Liver (tissue), 9 donors: ENCODE data around the gene MAST2. TPM values are rescaled to one million over a fixed set of nuclear protein-coding genes. Genes with fewer than 3 reads are reported as not detected.
"Not testable (repeated sequence)": the region's sequence is repeated elsewhere in the genome, so short reads cannot be mapped to it uniquely, and the experiment has no call there.

ENCODE experiments used
- DNase-seq: peaks from one replicate; pipeline ENCODE4 v3.0.0-alpha.2; 2017; ENCODE audit warnings: low spot score
- H3K27ac ChIP-seq, 2 donors: one replicate each; pipeline ENCODE4 v1.7.0; 2013; ENCODE audit warnings: inconsistent platforms in 2 of 2, low read length in 2 of 2, control low read depth in 1 of 2, low read depth in 1 of 2, mild to moderate bottlenecking in 1 of 2
- H3K27me3 ChIP-seq, 4 donors: one replicate each; pipeline versions ENCODE4 v1.6.1 to v1.7.0; 2013; ENCODE audit warnings: low read length in 3 of 4, inconsistent platforms in 1 of 4, mild to moderate bottlenecking in 1 of 4, moderate library complexity in 1 of 4; ENCODE audit not compliant: control insufficient read depth in 4 of 4, insufficient read depth in 4 of 4
- H3K36me3 ChIP-seq, 4 donors: one replicate each; pipeline versions ENCODE4 v1.6.1 to v1.7.0; 2013; ENCODE audit warnings: low read length in 3 of 4, mild to moderate bottlenecking in 3 of 4, low read depth in 1 of 4, moderate library complexity in 1 of 4; ENCODE audit not compliant: control insufficient read depth in 4 of 4, insufficient read depth in 3 of 4
- H3K4me1 ChIP-seq, 4 donors: one replicate each; pipeline versions ENCODE4 v1.6.1 to v1.7.0; 2013; ENCODE audit warnings: low read length in 3 of 4, mild to moderate bottlenecking in 3 of 4, moderate library complexity in 1 of 4; ENCODE audit not compliant: control insufficient read depth in 4 of 4, insufficient read depth in 4 of 4
- H3K4me3 ChIP-seq, 3 donors: one replicate each; pipeline versions ENCODE4 v1.6.1 to v1.7.0; 2013; ENCODE audit warnings: low read length in 3 of 3, control low read depth in 1 of 3, low read depth in 1 of 3, mild to moderate bottlenecking in 1 of 3
- H3K9ac ChIP-seq, 2 donors: one replicate each; pipeline ENCODE4 v1.7.0; 2013; ENCODE audit warnings: low read length in 2 of 2, mild to moderate bottlenecking in 2 of 2, moderate library complexity in 2 of 2, control low read depth in 1 of 2, low read depth in 1 of 2
- H3K9me3 ChIP-seq, 4 donors: one replicate each; pipeline versions ENCODE4 v1.6.1 to v1.7.0; 2013; ENCODE audit warnings: low read length in 3 of 4; ENCODE audit not compliant: control insufficient read depth in 4 of 4
- FOXA2 ChIP-seq: IDR thresholded peaks from 2 replicates; pipeline ENCODE4 v1.6.1; 2016; ENCODE audit warnings: antibody characterized with exemption
- GABPA ChIP-seq, 2 donors: IDR thresholded peaks in 1 of 2; conservative IDR thresholded peaks in 1 of 2; 2 replicates each; pipeline ENCODE4 v1.6.1; 2016; ENCODE audit warnings: antibody characterized with exemption in 2 of 2, mild to moderate bottlenecking in 1 of 2, moderate library complexity in 1 of 2
- HNF4A ChIP-seq, 2 donors: conservative IDR thresholded peaks; 2 replicates each; pipeline ENCODE4 v1.6.1; 2016; ENCODE audit warnings: antibody characterized with exemption in 2 of 2, mild to moderate bottlenecking in 2 of 2
- HNF4G ChIP-seq: IDR thresholded peaks from 2 replicates; pipeline ENCODE4 v1.6.1; 2016; ENCODE audit warnings: antibody characterized with exemption
- NR2F2 ChIP-seq: IDR thresholded peaks from 2 replicates; pipeline ENCODE4 v1.6.1; 2016; ENCODE audit warnings: antibody characterized with exemption
- RXRA ChIP-seq, 2 donors: IDR thresholded peaks; 2 replicates each; pipeline ENCODE4 v1.6.1; 2017 to 2018; ENCODE audit warnings: antibody characterized with exemption in 2 of 2, mild to moderate bottlenecking in 1 of 2
- SP1 ChIP-seq: IDR thresholded peaks from 2 replicates; pipeline ENCODE4 v1.6.1; 2018; ENCODE audit warnings: antibody characterized with exemption, mild to moderate bottlenecking
- TAF1 ChIP-seq: conservative IDR thresholded peaks from 2 replicates; pipeline ENCODE4 v1.6.1; 2016; ENCODE audit warnings: antibody characterized with exemption, mild to moderate bottlenecking
- WGBS: extraction: QIAGEN DNeasy Blood & Tissue Kit; methylation state at CpG from one replicate; pipeline ENCODE4 v1.1.7; 2013; 5-methylcytosine and 5-hydroxymethylcytosine counted together
- polyA plus RNA-seq, 2 donors: library from polyadenylated mRNA; stranded (reverse) in 1 of 2; unstranded in 1 of 2; fragments of 200-250 nt in 1 of 2; fragments of >200 nt in 1 of 2; fragmentation: Nextera tagmentation in 1 of 2; extraction: Ambion mirVana in 1 of 2; gene quantifications; one replicate each; pipeline versions ENCODE4 v1.2.1 to v1.2.3, GENCODE V29; 2013 to 2015
- total RNA-seq, 2 donors: library from RNA; depleted of rRNA; stranded (reverse); fragments of >200 nt; gene quantifications; one replicate each; pipeline ENCODE4 v1.2.3, GENCODE V29; 2014
- TF ChIP-seq, protein P1 (sequence below): IDR thresholded peaks from 2 replicates; pipeline ENCODE4 v1.6.1; 2016; ENCODE audit warnings: antibody characterized with exemption
- TF ChIP-seq, protein P2 (sequence below): IDR thresholded peaks from 2 replicates; pipeline ENCODE4 v1.6.1; 2016; ENCODE audit warnings: antibody characterized with exemption
- TF ChIP-seq, protein P3 (sequence below): IDR thresholded peaks from 2 replicates; pipeline ENCODE4 v1.6.1; 2016; ENCODE audit warnings: antibody characterized with exemption, mild to moderate bottlenecking
- donor health status: healthy.
- donor health status: healthy.
- donor health status: healthy.
- donor health status: healthy.
- donor health status: healthy.

Gene MAST2
- total and polyA plus RNA-seq, 4 donors, result 4.8 to 9.6 (median 5.7) TPM

DNA sequence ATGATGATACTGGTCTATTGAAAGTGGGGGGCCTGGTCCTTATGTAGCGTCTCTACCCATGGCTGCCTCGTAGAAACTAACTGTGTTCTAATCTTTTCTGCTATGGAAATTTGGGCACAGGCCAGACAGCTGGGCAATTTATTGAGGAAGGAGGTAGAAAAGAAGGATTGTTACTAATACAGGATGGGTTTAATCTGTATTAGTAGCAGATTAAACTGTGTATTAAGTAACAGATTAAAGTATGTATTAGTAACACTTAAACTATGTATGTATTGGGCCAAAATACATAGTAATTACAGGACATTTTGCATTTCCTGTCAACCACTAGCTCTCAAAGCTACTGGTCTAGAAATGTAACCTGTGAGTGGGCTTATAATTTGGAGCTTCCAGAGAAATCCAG is 142.0 kb downstream of the MAST2 start:
- H3K27me3 ChIP-seq, result no peaks in the 10 kb centered on the region
- WGBS, result 55% methylated on average over 2 of the region's 2 CpGs
- H3K9ac ChIP-seq, result no peak overlapping the region
- no peak overlapping the region for H3K27ac ChIP-seq
- no peaks in the 10 kb centered on the region for H3K9me3 ChIP-seq
- no peak for DNase-seq
- peaks cover 0 to 2% (median 0%) of the 10 kb centered on the region in 4 donors for H3K36me3 ChIP-seq
- no peak overlapping the region for H3K4me3 ChIP-seq
- TF ChIP-seq SP1 (no peak), HNF4A (conservative IDR thresholded peaks at IDR 0.05) (no peak), TAF1 (no peak), RXRA (IDR thresholded peaks at IDR 0.05) (no peak), NR2F2 (no peak), FOXA2 (no peak)
- TF ChIP-seq, protein P1, sequence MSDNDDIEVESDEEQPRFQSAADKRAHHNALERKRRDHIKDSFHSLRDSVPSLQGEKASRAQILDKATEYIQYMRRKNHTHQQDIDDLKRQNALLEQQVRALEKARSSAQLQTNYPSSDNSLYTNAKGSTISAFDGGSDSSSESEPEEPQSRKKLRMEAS, result no peak
- TF ChIP-seq, protein P2, sequence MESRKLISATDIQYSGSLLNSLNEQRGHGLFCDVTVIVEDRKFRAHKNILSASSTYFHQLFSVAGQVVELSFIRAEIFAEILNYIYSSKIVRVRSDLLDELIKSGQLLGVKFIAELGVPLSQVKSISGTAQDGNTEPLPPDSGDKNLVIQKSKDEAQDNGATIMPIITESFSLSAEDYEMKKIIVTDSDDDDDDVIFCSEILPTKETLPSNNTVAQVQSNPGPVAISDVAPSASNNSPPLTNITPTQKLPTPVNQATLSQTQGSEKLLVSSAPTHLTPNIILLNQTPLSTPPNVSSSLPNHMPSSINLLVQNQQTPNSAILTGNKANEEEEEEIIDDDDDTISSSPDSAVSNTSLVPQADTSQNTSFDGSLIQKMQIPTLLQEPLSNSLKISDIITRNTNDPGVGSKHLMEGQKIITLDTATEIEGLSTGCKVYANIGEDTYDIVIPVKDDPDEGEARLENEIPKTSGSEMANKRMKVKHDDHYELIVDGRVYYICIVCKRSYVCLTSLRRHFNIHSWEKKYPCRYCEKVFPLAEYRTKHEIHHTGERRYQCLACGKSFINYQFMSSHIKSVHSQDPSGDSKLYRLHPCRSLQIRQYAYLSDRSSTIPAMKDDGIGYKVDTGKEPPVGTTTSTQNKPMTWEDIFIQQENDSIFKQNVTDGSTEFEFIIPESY, result no peak
- H3K4me1 ChIP-seq, result no peaks in the 10 kb centered on the region

DNA sequence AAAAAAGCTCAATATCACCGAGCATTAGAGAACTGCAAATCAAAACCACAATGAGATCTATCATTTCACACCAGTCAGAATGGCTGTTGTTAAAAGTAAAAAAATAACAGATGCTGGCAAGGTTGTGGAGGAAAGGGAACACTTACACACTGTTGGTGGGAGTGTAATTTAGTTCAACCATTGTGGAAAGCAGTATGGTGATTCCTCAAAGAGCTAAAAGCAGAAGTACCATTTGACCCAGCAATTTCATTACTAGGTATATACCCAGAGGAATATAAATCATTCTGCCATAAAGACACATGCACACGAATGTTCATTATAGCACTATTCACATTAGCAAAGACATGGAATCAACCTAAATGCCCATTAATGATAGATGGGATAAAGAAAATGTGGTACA is 146.1 kb downstream of the MAST2 start:
- not testable (repeated sequence) for H3K4me1 ChIP-seq, DNase-seq, H3K9me3 ChIP-seq, H3K9ac ChIP-seq, H3K27me3 ChIP-seq, H3K36me3 ChIP-seq, H3K4me3 ChIP-seq, H3K27ac ChIP-seq
- 81% methylated on average over 2 of the region's 2 CpGs for WGBS

DNA sequence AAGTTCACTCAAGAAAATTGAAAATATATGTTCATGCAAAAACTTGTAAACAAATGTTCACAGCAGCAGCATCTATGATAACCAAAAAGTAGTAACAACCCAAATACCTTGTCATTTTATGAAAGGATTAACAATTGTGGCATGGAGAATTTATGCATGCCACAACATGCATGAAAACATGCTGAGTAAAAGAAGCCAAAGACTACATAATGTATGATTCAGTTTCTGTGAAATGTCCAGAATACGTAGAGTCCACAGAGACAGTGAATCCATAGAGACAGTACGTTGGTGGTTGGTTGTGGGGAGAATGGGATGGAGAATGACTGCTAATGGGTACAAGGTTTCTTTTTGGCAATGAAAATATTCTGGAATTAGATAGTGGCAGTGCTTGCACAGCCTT is 148.7 kb downstream of the MAST2 start:
- DNase-seq, result no peak
- H3K36me3 ChIP-seq, result peaks cover 0 to 2% (median 0%) of the 10 kb centered on the region in 4 donors
- TF ChIP-seq TAF1, result no peak
- TF ChIP-seq HNF4G, result no peak
- TF ChIP-seq, protein P3, sequence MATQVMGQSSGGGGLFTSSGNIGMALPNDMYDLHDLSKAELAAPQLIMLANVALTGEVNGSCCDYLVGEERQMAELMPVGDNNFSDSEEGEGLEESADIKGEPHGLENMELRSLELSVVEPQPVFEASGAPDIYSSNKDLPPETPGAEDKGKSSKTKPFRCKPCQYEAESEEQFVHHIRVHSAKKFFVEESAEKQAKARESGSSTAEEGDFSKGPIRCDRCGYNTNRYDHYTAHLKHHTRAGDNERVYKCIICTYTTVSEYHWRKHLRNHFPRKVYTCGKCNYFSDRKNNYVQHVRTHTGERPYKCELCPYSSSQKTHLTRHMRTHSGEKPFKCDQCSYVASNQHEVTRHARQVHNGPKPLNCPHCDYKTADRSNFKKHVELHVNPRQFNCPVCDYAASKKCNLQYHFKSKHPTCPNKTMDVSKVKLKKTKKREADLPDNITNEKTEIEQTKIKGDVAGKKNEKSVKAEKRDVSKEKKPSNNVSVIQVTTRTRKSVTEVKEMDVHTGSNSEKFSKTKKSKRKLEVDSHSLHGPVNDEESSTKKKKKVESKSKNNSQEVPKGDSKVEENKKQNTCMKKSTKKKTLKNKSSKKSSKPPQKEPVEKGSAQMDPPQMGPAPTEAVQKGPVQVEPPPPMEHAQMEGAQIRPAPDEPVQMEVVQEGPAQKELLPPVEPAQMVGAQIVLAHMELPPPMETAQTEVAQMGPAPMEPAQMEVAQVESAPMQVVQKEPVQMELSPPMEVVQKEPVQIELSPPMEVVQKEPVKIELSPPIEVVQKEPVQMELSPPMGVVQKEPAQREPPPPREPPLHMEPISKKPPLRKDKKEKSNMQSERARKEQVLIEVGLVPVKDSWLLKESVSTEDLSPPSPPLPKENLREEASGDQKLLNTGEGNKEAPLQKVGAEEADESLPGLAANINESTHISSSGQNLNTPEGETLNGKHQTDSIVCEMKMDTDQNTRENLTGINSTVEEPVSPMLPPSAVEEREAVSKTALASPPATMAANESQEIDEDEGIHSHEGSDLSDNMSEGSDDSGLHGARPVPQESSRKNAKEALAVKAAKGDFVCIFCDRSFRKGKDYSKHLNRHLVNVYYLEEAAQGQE, result no peak
- no peak for TF ChIP-seq HNF4A (conservative IDR thresholded peaks at IDR 0.05)
- no peak for TF ChIP-seq FOXA2
- TF ChIP-seq, protein P1, result no peak
- no peak for TF ChIP-seq GABPA (IDR thresholded peaks at IDR 0.05 in 1 of 2, conservative IDR thresholded peaks at IDR 0.05 in 1 of 2)
- no peak for TF ChIP-seq NR2F2
- no peaks in the 10 kb centered on the region for H3K9me3 ChIP-seq
- no peaks in the 10 kb centered on the region for H3K27me3 ChIP-seq
- peaks cover 0 to 3% (median under 1%) of the 10 kb centered on the region in 4 donors for H3K4me1 ChIP-seq
- WGBS, result over 99% methylated on average over 2 of the region's 2 CpGs
- H3K4me3 ChIP-seq, result no peak overlapping the region
- no peak overlapping the region for H3K27ac ChIP-seq
- no peak overlapping the region for H3K9ac ChIP-seq
